ENCODE measurements around the gene ARID1B.

ARID1B gene

GRCh38 chr6:157005940-157006339 is 228.8 kb downstream of the ARID1B start:
- Histone ChIP-seq H3K14ac (ENCODE audit: low read length) (no peak overlapping the region), H3K36me3 (ENCODE audit: control insufficient read depth in 1 of 2, insufficient read depth in 2 of 2, low read length in 2 of 2) (no peaks in the 10 kb centered on the region), H2AK5ac (ENCODE audit: low read length) (no peak overlapping the region), H3K18ac (ENCODE audit: low read length) (no peak overlapping the region), H3K4me3 (ENCODE audit: low read depth, low read length) (no peak overlapping the region), H3K9me3 (ENCODE audit: insufficient read depth, low read depth, low read length) (no peaks in the 10 kb centered on the region), H3K27ac (ENCODE audit: low read depth, low read length) (no peak overlapping the region), H3K27me3 (ENCODE audit: insufficient read depth, low read length) (no peaks in the 10 kb centered on the region), H2AFZ (ENCODE audit: insufficient read depth, low read length, poor library complexity) (no peak overlapping the region), H2BK12ac (ENCODE audit: low read length) (no peak overlapping the region), H3K4me1 (ENCODE audit: control insufficient read depth in 1 of 2, insufficient read depth in 2 of 2, low read length in 2 of 2) (peaks cover 0 to 2% of the 10 kb centered on the region in 2 experiments), H3K23ac (ENCODE audit: low read length) (no peak overlapping the region), H4K12ac (ENCODE audit: low read depth, low read length) (no peak overlapping the region), H3K4ac (ENCODE audit: low read depth, low read length) (no peak overlapping the region), H2BK120ac (ENCODE audit: insufficient read depth, low read length, poor library complexity) (no peak overlapping the region), H4K8ac (ENCODE audit: low read depth, low read length) (no peak overlapping the region), H3K79me2 (ENCODE audit: control insufficient read depth, insufficient read depth, low read length, poor library complexity) (peaks cover 2% of the 10 kb centered on the region), H4K91ac (ENCODE audit: low read depth, low read length) (no peak overlapping the region), H3K79me1 (ENCODE audit: low read length) (no peaks in the 10 kb centered on the region), H2BK5ac (ENCODE audit: low read depth, low read length, poor library complexity) (no peak overlapping the region), H3K4me2 (ENCODE audit: low read length) (no peak overlapping the region), H3K9ac (ENCODE audit: low read length) (no peak overlapping the region)
- DNase-seq, result no peak
- WGBS (ENCODE audit: extremely low coverage, insufficient coverage, insufficient read length), result no CpG with 5 or more reads among the region's 2 CpGs

GRCh38 chr6:157008568-157008967 is 231.4 kb downstream of the ARID1B start:
- no peak overlapping the region for H3K14ac ChIP-seq (ENCODE audit: low read length)
- no peak overlapping the region for H3K4ac ChIP-seq (ENCODE audit: low read depth, low read length)
- H3K4me2 ChIP-seq (ENCODE audit: low read length), result no peak overlapping the region
- H3K9ac ChIP-seq (ENCODE audit: low read length), result no peak overlapping the region
- no peak overlapping the region for H3K23ac ChIP-seq (ENCODE audit: low read length)
- no peak overlapping the region for H2AK5ac ChIP-seq (ENCODE audit: low read length)
- H3K27me3 ChIP-seq (ENCODE audit: insufficient read depth, low read length), result no peaks in the 10 kb centered on the region
- no peak overlapping the region for H4K12ac ChIP-seq (ENCODE audit: low read depth, low read length)
- H2BK5ac ChIP-seq (ENCODE audit: low read depth, low read length, poor library complexity), result no peak overlapping the region
- H2AFZ ChIP-seq (ENCODE audit: insufficient read depth, low read length, poor library complexity), result no peak overlapping the region
- no peak overlapping the region for H3K27ac ChIP-seq (ENCODE audit: low read depth, low read length)
- H3K36me3 ChIP-seq (ENCODE audit: control insufficient read depth in 1 of 2, insufficient read depth in 2 of 2, low read length in 2 of 2), result no peaks in the 10 kb centered on the region
- DNase-seq, result no peak
- H4K91ac ChIP-seq (ENCODE audit: low read depth, low read length), result no peak overlapping the region
- no peak overlapping the region for H2BK120ac ChIP-seq (ENCODE audit: insufficient read depth, low read length, poor library complexity)
- H3K9me3 ChIP-seq (ENCODE audit: insufficient read depth, low read depth, low read length), result no peaks in the 10 kb centered on the region
- H3K4me3 ChIP-seq (ENCODE audit: low read depth, low read length), result no peak overlapping the region
- no peaks in the 10 kb centered on the region for H3K4me1 ChIP-seq (ENCODE audit: control insufficient read depth in 1 of 2, insufficient read depth in 2 of 2, low read length in 2 of 2)
- no peak overlapping the region for H4K8ac ChIP-seq (ENCODE audit: low read depth, low read length)
- no peak overlapping the region for H2BK12ac ChIP-seq (ENCODE audit: low read length)
- H3K79me2 ChIP-seq (ENCODE audit: control insufficient read depth, insufficient read depth, low read length, poor library complexity), result no peaks in the 10 kb centered on the region
- WGBS (ENCODE audit: extremely low coverage, insufficient coverage, insufficient read length), result no CpG with 5 or more reads among the region's 7 CpGs
- no peaks in the 10 kb centered on the region for H3K79me1 ChIP-seq (ENCODE audit: low read length)
- no peak overlapping the region for H3K18ac ChIP-seq (ENCODE audit: low read length)

GRCh38 chr6:157012355-157012754 is 235.2 kb downstream of the ARID1B start:
- no peaks in the 10 kb centered on the region for H3K79me2 ChIP-seq (ENCODE audit: control insufficient read depth, insufficient read depth, low read length, poor library complexity)
- H3K4me1 ChIP-seq (ENCODE audit: control insufficient read depth in 1 of 2, insufficient read depth in 2 of 2, low read length in 2 of 2), result no peaks in the 10 kb centered on the region
- no peaks in the 10 kb centered on the region for H3K9me3 ChIP-seq (ENCODE audit: insufficient read depth, low read depth, low read length)
- no peak overlapping the region for H4K91ac ChIP-seq (ENCODE audit: low read depth, low read length)
- H3K27ac ChIP-seq (ENCODE audit: low read depth, low read length), result no peak overlapping the region
- H3K14ac ChIP-seq (ENCODE audit: low read length), result no peak overlapping the region
- no CpG with 5 or more reads among the region's 3 CpGs for WGBS (ENCODE audit: extremely low coverage, insufficient coverage, insufficient read length)
- H3K23ac ChIP-seq (ENCODE audit: low read length), result no peak overlapping the region
- H3K79me1 ChIP-seq (ENCODE audit: low read length), result no peaks in the 10 kb centered on the region
- no peak overlapping the region for H2BK12ac ChIP-seq (ENCODE audit: low read length)
- DNase-seq, result no peak
- H3K4ac ChIP-seq (ENCODE audit: low read depth, low read length), result no peak overlapping the region
- H2AK5ac ChIP-seq (ENCODE audit: low read length), result no peak overlapping the region
- H3K9ac ChIP-seq (ENCODE audit: low read length), result no peak overlapping the region
- H3K4me3 ChIP-seq (ENCODE audit: low read depth, low read length), result no peak overlapping the region
- H4K8ac ChIP-seq (ENCODE audit: low read depth, low read length), result no peak overlapping the region
- H3K36me3 ChIP-seq (ENCODE audit: control insufficient read depth in 1 of 2, insufficient read depth in 2 of 2, low read length in 2 of 2), result no peaks in the 10 kb centered on the region
- H2AFZ ChIP-seq (ENCODE audit: insufficient read depth, low read length, poor library complexity), result no peak overlapping the region
- H3K27me3 ChIP-seq (ENCODE audit: insufficient read depth, low read length), result no peaks in the 10 kb centered on the region
- H3K18ac ChIP-seq (ENCODE audit: low read length), result no peak overlapping the region
- H2BK120ac ChIP-seq (ENCODE audit: insufficient read depth, low read length, poor library complexity), result no peak overlapping the region
- no peak overlapping the region for H3K4me2 ChIP-seq (ENCODE audit: low read length)
- H2BK5ac ChIP-seq (ENCODE audit: low read depth, low read length, poor library complexity), result no peak overlapping the region
- H4K12ac ChIP-seq (ENCODE audit: low read depth, low read length), result no peak overlapping the region

- no peaks in the 10 kb centered on the region for H3K36me3 ChIP-seq (ENCODE audit: control insufficient read depth in 1 of 2, insufficient read depth in 2 of 2, low read length in 2 of 2)
- H4K8ac ChIP-seq (ENCODE audit: low read depth, low read length), result no peak overlapping the region
- no CpG with 5 or more reads among the region's 7 CpGs for WGBS (ENCODE audit: extremely low coverage, insufficient coverage, insufficient read length)
Measured at GRCh38 chr6:157013649-157014304, 236.6 kb downstream of the ARID1B start.

More at GRCh38 chr6:157013649-157014304, 236.6 kb downstream of the ARID1B start:
- Histone ChIP-seq H3K27me3 (ENCODE audit: insufficient read depth, low read length) (no peaks in the 10 kb centered on the region), H3K4me1 (ENCODE audit: control insufficient read depth in 1 of 2, insufficient read depth in 2 of 2, low read length in 2 of 2) (no peaks in the 10 kb centered on the region), H2BK120ac (ENCODE audit: insufficient read depth, low read length, poor library complexity) (no peak overlapping the region), H3K4ac (ENCODE audit: low read depth, low read length) (no peak overlapping the region), H3K4me3 (ENCODE audit: low read depth, low read length) (no peak overlapping the region), H2AFZ (ENCODE audit: insufficient read depth, low read length, poor library complexity) (no peak overlapping the region), H3K27ac (ENCODE audit: low read depth, low read length) (no peak overlapping the region), H2BK12ac (ENCODE audit: low read length) (no peak overlapping the region), H3K23ac (ENCODE audit: low read length) (no peak overlapping the region), H3K18ac (ENCODE audit: low read length) (no peak overlapping the region), H3K9me3 (ENCODE audit: insufficient read depth, low read depth, low read length) (no peaks in the 10 kb centered on the region), H3K79me2 (ENCODE audit: control insufficient read depth, insufficient read depth, low read length, poor library complexity) (no peaks in the 10 kb centered on the region), H2BK5ac (ENCODE audit: low read depth, low read length, poor library complexity) (no peak overlapping the region), H3K79me1 (ENCODE audit: low read length) (no peaks in the 10 kb centered on the region), H2AK5ac (ENCODE audit: low read length) (no peak overlapping the region), H3K4me2 (ENCODE audit: low read length) (no peak overlapping the region), H3K14ac (ENCODE audit: low read length) (no peak overlapping the region), H4K91ac (ENCODE audit: low read depth, low read length) (no peak overlapping the region), H4K12ac (ENCODE audit: low read depth, low read length) (no peak overlapping the region), H3K9ac (ENCODE audit: low read length) (no peak overlapping the region)
- no peak for DNase-seq

Data from trophoblast cell (in vitro differentiated cells and primary cell).